OCI-LY1 (cell line): ENCODE measurements around the gene ZNF226.

Experiments used
- H2AFZ ChIP-seq: fragments of 200-600 bp; sonication (generic), shearing (Covaris generic); 2 replicates; pipeline ENCODE4 v1.6.0; 2014; ENCODE audit warnings: antibody characterized with exemption, mild to moderate bottlenecking, low read length
- H3F3A ChIP-seq: fragments of 200-600 bp; sonication (generic), shearing (Covaris generic); 2 replicates; pipeline ENCODE4 v1.6.0; 2014; ENCODE audit warnings: mild to moderate bottlenecking, antibody characterized with exemption, low read length, moderate library complexity; ENCODE audit not compliant: insufficient read depth
- H3K27ac ChIP-seq: fragments of 200-600 bp; sonication (generic); 2 replicates; pipeline ENCODE4 v1.5.1; 2014; ENCODE audit warnings: low read length, mixed run types, mild to moderate bottlenecking, low read depth; ENCODE audit not compliant: poor library complexity, severe bottlenecking
- H3K27me3 ChIP-seq: fragments of 200-600 bp; sonication (generic); 2 replicates; pipeline ENCODE4 v1.6.0; 2014; ENCODE audit warnings: antibody characterized with exemption, mild to moderate bottlenecking, low read length, moderate library complexity; ENCODE audit not compliant: insufficient read depth
- H3K36me3 ChIP-seq: fragments of 200-600 bp; sonication (generic); 2 replicates; pipeline ENCODE4 v1.6.1; 2014; ENCODE audit warnings: mild to moderate bottlenecking, antibody characterized with exemption, low read length, moderate library complexity, mixed read lengths; ENCODE audit not compliant: insufficient read depth
- H3K4me1 ChIP-seq: fragments of 200-600 bp; sonication (generic); 2 replicates; pipeline ENCODE4 v1.5.1; 2014; ENCODE audit warnings: mild to moderate bottlenecking, low read length, moderate library complexity; ENCODE audit not compliant: insufficient read depth, severe bottlenecking
- H3K4me2 ChIP-seq: fragments of 200-600 bp; sonication (generic), shearing (Covaris generic); 2 replicates; pipeline ENCODE4 v1.6.1; 2014; ENCODE audit warnings: low read length
- H3K4me3 ChIP-seq: fragments of 200-600 bp; sonication (generic); 2 replicates; pipeline ENCODE4 v1.5.1; 2014; ENCODE audit warnings: low read length, low read depth, mild to moderate bottlenecking, mixed read lengths; ENCODE audit not compliant: poor library complexity, severe bottlenecking
- H3K79me2 ChIP-seq: fragments of 200-600 bp; shearing (Covaris generic); 2 replicates; pipeline ENCODE4 v1.6.1; 2016; ENCODE audit warnings: mixed run types, low read length, mixed read lengths; ENCODE audit not compliant: insufficient read depth
- H3K9ac ChIP-seq: fragments of 200-600 bp; sonication (generic), shearing (Covaris generic); 2 replicates; pipeline ENCODE4 v1.6.1; 2014; ENCODE audit warnings: mild to moderate bottlenecking, low read length, mixed read lengths
- H3K9me2 ChIP-seq: fragments of 200-600 bp; sonication (generic), shearing (Covaris generic); 2 replicates; pipeline ENCODE4 v1.6.1; 2014; ENCODE audit warnings: low read depth, mild to moderate bottlenecking, low read length, mixed read lengths
- H3K9me3 ChIP-seq: fragments of 200-600 bp; shearing (Covaris generic); 2 replicates; pipeline ENCODE4 v1.6.1; 2014; ENCODE audit warnings: low read length, mixed read lengths
- H4K20me1 ChIP-seq: fragments of 200-600 bp; sonication (generic), shearing (Covaris generic); 2 replicates; pipeline ENCODE4 v1.6.0; 2016; ENCODE audit warnings: mild to moderate bottlenecking, low read length; ENCODE audit not compliant: insufficient read depth
- EZH2 ChIP-seq: fragments of 200-600 bp; sonication (generic), shearing (Covaris generic); IDR thresholded peaks from 2 replicates; pipeline ENCODE4 v1.8.0; 2017; ENCODE audit warnings: borderline replicate concordance, mixed run types, mild to moderate bottlenecking, antibody characterized with exemption, low read length, moderate library complexity, mixed read lengths
- TF ChIP-seq, protein P1 (sequence below): fragments of 200-600 bp; sonication (generic), shearing (Covaris generic); IDR thresholded peaks from 2 replicates; pipeline ENCODE4 v1.5.1; 2017; ENCODE audit warnings: mild to moderate bottlenecking, antibody characterized with exemption, low read length, moderate library complexity, mixed read lengths

The ZNF226 gene

DNA sequence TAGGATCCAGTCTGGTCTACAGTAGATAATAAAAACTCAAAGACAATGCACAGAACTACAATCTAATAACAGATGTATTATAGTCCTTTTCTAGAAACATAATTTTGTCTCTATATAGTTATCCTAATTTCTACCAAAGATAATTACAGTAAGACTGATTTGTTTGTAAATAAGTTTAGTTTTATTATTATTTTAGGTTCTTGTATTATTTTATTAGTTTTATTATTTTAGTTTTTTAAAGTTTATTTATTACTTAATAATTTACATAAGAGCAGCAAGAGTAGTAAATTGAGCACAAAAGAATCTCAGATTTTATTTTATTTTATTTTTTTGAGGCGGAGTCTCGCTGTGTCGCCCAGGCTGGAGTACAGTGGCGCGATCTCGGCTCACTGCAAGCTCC, 25.1 kb downstream of the ZNF226 start:
- no peak overlapping the region for H3K9ac ChIP-seq

DNA sequence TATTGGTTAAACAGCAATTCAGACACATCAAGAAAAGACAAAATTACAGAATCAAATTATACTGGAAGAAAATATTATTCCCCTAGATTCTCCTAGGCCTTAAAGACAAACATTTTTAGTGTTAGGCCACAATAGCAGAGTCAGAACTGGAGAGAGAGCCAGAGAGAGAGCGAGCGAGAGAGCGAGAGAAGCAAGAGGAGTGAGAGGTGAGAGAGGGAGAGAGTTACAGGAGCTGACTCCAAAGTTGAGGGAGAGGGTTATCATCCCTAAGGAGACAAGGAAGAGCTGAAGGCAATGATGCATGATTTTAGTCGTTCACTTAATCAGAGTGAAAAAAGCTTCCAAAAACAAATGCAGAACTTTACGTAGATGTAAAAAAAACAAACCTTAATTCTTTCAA, 27.2 kb downstream of the ZNF226 start:
- Histone ChIP-seq H3K27me3 (no peaks in the 10 kb centered on the region), H3K9me2 (no peaks in the 10 kb centered on the region; the same call in 1 of the 2 replicates), H3K4me2 (no peak overlapping the region), H4K20me1 (no peaks in the 10 kb centered on the region), H3K4me1 (no peaks in the 10 kb centered on the region), H3F3A (no peaks in the 10 kb centered on the region), H3K4me3 (no peak overlapping the region), H3K36me3 (no peaks in the 10 kb centered on the region), H3K79me2 (no peaks in the 10 kb centered on the region), H3K9me3 (no peaks in the 10 kb centered on the region), H3K27ac (no peak overlapping the region), H3K9ac (no peak overlapping the region), H2AFZ (no peak overlapping the region)
- TF ChIP-seq EZH2 = no peak
- TF ChIP-seq, protein P1, sequence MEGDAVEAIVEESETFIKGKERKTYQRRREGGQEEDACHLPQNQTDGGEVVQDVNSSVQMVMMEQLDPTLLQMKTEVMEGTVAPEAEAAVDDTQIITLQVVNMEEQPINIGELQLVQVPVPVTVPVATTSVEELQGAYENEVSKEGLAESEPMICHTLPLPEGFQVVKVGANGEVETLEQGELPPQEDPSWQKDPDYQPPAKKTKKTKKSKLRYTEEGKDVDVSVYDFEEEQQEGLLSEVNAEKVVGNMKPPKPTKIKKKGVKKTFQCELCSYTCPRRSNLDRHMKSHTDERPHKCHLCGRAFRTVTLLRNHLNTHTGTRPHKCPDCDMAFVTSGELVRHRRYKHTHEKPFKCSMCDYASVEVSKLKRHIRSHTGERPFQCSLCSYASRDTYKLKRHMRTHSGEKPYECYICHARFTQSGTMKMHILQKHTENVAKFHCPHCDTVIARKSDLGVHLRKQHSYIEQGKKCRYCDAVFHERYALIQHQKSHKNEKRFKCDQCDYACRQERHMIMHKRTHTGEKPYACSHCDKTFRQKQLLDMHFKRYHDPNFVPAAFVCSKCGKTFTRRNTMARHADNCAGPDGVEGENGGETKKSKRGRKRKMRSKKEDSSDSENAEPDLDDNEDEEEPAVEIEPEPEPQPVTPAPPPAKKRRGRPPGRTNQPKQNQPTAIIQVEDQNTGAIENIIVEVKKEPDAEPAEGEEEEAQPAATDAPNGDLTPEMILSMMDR = no peak

More for the DNA sequence above, 25.1 kb downstream of the ZNF226 start:
- Histone ChIP-seq H3K27me3 (no peaks in the 10 kb centered on the region), H3K4me1 (no peaks in the 10 kb centered on the region), H2AFZ (no peak overlapping the region), H3F3A (no peaks in the 10 kb centered on the region), H3K4me2 (no peak overlapping the region), H3K36me3 (no peaks in the 10 kb centered on the region), H3K79me2 (no peaks in the 10 kb centered on the region), H3K9me3 (no peaks in the 10 kb centered on the region), H4K20me1 (no peaks in the 10 kb centered on the region), H3K4me3 (no peak overlapping the region), H3K9me2 (no peaks in the 10 kb centered on the region; the same call in 1 of the 2 replicates), H3K27ac (no peak overlapping the region)
- TF ChIP-seq EZH2 = no peak
- TF ChIP-seq, protein P1 = no peak

DNA sequence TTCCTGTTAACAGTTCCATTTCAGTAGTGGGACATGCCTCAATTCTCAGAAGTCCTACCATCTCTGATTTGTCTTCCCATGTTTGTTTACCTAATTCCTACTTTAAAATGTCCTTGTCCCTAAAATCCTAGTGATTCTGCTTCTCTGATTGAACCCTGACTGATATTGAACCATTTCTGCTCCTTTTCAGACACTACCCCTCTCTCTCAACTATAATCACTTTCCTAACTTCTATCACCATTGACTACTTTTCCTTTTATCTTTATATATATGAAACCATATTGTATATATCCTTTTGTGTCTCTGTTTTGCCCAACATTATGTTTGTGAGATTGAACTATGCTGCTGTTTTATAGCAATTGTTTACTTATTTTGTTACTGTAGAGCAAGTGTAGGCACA, 31.9 kb downstream of the ZNF226 start:
- TF ChIP-seq, protein P1 = no peak
- no peak for TF ChIP-seq EZH2
- no peaks in the 10 kb centered on the region for H3K36me3 ChIP-seq
- H3K4me3 ChIP-seq = no peak overlapping the region
- no peaks in the 10 kb centered on the region for H3K27me3 ChIP-seq
- no peaks in the 10 kb centered on the region for H3F3A ChIP-seq
- H2AFZ ChIP-seq = no peak overlapping the region
- no peaks in the 10 kb centered on the region for H3K4me1 ChIP-seq
- no peak overlapping the region for H3K4me2 ChIP-seq
- no peak overlapping the region for H3K9ac ChIP-seq
- no peaks in the 10 kb centered on the region for H3K9me3 ChIP-seq
- no peaks in the 10 kb centered on the region for H3K9me2 ChIP-seq
- H3K79me2 ChIP-seq = no peaks in the 10 kb centered on the region
- no peak overlapping the region for H3K27ac ChIP-seq
- H4K20me1 ChIP-seq = no peaks in the 10 kb centered on the region
